Measurements from ENCODE around the gene NFATC2.
A peak's percentile ranks its signal among the peaks of the same experiment; 100 is the strongest.
"Not testable (repeated sequence)": the region's sequence is repeated elsewhere in the genome, so short reads cannot be mapped to it uniquely, and the experiment has no call there.

NFATC2 gene

DNA sequence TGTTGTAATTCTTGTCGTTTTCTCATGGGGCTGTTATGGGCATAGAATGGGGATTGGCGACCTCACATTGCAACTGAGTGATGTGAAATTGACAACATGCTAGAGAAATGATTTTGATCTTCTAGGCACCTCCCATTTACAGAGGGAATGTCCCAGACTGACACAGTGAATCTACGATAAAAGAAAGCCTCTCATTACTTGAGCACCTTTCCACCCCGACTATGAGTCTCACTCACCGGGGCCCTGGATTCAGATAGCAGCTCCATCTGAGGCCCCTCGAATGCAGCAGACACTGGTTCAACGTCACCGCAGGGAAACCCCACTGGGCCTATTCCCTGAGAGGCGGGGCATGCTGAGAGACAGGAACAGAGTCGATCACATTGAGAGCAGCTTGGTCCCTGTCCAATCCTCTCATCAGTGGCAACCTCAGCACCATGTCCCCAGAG, 49.1 kb downstream of the NFATC2 start:
- no peak for DNase-seq

DNA sequence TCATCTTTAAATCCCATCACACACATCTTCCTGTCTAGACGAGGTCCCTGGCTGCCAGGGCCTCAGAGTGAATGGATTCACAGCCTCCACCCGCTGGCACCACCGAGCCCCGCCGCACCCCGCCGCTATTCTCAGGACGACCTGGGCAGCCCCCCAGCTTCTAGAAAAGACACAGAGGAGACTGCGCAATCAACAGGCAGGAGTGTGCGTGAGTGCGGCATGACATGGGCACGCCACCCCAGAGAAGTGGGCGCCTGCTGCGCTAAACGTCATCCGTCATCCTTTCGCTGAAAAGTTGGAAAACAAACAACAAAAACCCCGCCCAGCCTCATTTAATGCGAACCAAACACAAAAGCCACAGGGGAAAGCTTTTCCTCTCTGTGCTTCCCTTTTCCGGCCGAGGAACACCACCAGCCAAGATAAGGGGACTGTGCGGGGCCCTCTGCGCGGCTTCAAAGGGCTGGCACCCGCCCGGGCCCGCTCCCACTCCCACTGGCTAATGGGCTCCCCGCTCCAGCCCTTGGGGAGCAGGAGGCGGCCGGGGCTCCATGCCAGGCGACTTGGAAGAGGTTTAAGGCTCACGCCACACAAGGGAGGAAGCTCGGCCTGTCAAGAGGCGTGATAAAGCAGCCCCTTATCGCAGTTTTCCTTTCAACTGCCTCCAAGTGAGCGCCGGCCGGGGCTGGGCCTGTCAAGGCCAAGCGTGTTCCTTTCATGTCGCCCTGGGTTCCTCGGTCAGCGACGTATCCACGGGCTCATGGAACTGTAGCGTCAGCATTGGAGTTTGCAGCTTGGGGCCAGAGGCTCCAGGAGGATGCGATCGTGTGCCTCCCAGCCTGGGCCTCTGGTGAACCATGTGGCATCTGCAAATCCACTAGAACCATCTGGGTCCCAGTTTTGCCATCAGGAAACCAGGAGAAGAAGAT, 50.1 kb downstream of the NFATC2 start:
- no peak for DNase-seq

DNA sequence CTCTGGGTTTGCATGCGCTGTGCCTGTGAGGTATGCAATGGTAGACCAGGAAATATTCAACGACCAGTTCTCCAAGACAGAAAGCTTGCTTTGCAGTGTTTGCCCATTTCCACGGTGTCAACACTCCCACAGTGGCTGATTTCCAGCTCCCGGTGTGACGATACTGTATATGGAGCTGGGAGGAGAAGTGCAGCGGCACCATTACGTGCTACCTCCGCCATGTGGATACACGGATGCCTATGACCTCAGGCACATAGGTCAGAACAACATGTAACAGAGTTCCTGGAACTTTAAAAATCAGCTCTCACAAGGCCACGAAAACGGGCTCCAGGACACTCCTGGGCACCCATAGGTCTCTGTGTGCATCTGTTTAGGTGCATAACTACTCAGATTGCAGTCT, 51.1 kb downstream of the NFATC2 start:
- DNase-seq, result no peak

DNA sequence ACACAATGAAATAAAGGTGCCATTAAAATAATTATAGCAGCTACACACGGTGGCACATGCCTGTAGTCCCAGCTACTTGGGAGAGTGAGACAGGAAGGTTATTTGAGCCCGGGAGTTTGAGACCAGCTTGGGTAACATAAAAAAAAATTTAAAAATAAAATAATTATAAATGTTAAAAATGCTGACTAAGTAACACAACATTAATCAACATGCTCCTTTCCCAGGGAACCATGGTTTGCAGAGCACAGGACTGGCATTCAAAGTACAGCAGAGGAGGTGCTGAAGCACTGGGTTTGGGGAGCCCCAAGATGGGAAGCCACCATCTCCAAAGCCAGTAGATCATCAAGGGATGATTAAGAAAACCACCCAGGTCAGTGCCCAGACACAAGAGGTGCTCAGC, 51.9 kb downstream of the NFATC2 start:
- no peak for DNase-seq

DNA sequence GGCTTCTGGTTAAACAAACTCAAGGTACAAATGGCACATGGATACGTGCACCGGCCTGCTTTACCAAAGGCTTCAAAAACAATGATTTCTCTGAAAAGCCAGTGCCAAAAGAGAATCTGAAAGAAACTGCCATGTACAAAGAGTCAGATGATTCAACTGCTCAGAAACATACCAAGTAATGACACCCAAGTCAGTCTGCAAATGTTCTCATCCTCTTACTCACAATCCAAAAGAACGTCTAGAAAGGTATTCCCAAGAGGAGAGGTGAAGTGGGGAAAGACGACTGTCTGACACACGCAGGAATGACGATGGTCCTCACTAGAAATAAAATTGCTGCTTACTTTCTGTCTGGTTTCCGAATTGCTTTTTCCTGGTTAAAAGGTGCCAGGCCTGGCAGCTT, 52.9 kb downstream of the NFATC2 start:
- no peak for DNase-seq

DNA sequence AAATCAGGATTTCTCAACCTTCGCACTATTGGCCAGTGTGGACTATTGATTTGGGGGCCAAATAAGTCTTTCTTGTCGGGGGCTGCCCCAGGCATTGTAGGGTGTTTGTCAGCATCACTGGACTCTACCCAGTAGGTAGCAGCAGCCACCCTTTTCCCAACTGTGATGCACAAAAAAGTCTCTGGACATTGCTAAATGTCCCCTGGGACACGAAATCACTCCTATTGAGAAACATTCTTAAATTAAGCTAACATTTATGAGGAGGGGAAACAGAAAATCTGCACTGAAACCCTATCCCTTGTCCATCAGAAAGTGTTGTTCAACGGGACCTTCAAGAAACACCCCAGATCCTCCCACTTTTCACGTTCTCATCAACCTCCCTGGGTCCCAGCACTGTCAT, 54.2 kb downstream of the NFATC2 start:
- no peak for DNase-seq

DNA sequence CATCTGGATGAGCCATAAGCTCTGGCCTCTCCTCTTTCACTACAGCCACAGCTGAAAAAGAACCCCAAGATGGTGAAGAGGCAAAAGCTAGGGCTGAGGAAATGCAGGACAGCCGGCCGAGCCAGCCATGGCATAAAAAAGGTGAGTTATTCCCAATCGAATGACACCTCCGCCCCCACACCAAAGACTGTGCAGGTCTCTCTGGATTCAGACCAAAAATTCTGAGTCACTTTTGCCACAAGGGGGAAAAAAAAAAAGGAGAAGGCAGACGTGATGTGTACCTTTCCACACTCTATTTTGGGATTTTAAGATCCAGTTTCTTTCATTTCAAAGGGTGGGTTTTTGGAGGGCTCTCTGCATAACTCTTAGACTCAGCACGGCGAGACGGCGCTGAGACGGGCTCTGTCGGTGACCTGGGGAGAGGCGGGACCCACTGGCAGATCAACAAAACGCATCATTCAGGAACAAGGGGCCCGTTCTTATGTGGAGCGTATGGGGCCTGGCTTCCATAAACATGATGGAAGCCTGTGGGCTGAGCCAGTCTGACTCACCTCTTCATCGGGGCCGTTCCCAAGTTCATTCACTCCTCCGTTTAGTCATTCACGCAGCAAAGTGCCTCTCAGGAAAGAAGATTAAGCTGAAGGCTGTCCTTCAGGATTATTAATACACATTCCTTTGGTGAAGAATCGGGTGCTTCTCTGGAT, 54.8 kb downstream of the NFATC2 start:
- no peak for DNase-seq

DNA sequence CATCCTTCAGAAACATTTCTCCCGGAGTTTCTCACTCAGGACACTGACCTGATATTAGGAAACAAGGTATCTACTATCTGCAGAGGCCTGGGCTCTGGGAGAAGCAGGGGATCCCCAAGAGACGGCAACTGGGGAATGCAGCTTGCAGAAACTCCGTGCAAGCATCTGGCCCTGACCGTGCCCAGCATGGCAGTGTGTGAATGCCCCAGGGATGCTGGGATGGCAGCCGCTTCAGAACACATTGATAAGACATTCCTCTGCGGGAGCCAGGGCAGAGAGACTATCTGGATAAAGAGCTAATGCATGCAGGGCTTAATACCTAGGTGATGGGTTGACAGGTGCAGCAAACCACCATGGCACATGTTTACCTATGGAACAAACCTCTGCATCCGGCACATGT, 55.4 kb downstream of the NFATC2 start:
- DNase-seq, result no peak

DNA sequence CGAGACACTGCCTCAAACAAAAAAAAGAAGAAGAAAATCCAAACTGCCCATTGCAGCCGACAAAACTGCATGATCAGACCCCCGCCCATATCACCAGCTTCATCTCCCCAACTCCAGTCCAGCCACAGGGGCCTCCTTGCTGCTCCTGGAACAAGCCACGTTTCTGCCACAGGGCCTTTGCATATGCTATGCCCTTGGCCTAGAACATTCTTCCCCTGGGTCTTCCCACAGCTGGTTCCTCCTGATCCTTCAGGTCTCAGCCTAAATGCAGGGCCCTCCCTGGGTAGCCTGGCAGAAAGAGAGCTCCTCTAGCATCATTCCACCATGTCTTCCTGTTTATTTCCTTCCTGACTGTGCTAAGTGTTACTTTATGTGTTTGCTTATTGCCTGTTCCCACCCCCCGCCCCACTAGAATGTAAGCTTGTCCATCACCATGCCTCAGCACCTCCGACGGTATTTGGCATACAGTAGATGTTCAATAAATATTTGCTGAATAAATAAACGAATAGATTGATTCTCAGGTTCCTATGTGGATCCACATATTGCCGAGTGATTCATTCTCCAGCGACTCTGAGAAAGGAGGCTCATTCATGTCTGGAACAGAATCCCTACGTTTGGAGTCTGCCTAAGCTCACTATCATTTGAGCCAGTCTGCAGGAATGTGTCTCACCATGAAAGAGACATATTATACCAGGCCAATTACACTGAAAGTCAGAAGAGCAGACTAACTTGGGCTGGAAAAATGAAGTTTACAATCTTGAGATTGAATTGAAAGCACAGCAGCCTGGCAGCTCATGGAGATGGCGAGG, 56.1 kb downstream of the NFATC2 start:
- DNase-seq, result no peak

DNA sequence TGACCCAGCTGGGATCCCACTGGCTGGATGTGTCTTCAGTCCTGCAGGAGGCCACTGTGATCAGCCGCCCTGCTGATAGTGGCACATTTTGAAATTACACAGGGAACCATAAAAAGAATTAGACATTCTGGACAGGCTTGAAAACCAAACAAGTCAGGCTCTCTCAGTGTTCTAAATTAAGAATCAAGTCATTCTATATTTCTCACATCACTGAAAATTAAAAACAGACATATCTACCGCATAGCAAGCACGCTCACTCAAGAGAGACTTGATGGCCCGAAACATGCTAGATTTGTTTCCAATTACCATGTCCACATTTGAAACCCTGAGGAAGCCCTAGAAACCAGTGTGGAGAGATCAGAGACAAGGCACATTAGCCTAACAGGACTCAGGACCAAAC, 57.7 kb downstream of the NFATC2 start:
- DNase-seq, result no peak

DNA sequence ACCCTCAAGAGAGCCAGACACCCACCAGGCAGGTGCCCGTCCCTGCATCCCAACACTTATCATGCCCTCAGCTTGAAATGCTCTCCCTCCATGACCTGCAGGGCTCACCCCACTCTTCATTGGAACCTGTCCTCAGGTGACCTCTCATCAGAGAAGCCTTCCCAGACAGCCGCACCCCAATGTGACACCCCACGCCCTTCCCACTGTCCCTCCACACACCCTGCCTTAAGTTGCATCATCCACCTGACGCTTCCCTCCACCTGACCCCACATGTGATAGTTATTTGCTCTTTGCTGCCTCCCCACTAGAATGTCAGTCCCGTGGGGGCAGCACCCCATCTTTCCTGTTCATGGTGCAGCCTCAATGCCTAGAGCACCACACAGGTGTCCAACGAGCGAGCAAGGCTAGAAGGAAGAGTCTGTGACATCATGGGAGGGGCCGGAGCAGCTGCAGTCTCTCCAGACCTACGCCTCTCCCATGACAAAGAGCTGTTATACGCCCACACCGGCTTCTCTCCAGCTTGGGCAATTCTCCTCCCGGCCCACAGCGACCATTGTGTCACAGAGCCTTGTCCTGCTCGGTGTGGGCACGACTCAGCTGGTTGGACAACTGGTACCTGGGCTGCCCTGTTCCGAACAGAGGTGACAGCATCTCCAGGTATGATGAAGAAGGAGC, 58.2 kb downstream of the NFATC2 start:
- no peak for DNase-seq

DNA sequence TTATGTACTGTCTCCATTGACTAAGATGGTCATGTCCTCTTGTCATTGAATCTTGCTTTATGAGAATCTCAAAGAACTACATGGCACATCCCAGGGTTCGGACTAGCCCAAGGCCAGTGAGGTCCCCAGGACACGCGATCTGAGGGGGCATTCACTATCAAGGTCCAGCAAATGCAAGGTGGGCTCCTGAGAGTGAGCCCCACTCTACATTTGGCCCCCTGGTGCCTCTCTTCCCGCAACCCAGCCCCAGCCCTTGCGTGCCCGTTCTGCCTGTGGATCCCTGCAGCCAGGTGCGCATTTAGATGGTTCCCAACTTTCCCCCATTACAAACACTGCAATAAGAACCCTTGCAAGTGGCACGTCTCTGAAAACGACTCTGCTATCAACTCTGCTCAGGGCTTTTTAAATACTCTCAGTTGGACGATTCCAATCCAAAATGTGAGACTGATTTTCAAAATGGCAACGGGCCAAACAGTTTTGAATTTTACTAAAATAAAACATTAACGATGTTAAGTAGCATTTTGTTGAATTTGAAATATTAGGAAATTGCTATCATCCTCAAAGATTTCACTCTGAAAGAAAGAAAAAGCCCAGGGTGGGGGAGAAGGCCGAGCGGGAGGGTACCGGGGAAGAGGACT, 59.6 kb downstream of the NFATC2 start:
- DNase-seq, result no peak

DNA sequence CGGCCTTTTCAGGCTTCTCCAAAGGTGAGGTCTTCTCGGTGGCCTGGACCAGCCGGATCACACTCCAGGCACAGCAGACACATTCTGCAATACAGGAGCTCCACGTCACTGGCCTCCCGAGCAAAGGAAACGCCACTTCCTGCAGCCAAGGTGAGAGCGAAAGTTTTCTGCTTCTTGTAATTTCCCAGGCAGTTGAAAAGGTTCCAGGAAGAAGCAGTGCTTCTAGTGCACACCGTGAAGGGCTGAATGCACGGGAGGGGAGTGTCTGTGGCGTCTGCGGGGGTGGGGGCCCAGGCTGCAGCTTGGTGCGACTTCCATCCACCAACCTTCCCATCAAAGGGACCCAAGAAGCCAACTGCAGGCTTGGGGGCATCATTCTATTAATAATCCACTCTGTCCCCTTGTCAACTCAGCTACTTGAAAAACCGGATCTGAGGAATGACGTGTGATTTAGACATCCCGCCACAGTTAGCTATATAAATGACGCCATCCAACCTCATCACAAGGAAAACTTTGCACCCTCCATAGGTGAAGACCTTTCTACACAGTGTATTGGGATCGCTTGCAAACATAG, 61.1 kb downstream of the NFATC2 start:
- DNase-seq, result peak; percentile 47

DNA sequence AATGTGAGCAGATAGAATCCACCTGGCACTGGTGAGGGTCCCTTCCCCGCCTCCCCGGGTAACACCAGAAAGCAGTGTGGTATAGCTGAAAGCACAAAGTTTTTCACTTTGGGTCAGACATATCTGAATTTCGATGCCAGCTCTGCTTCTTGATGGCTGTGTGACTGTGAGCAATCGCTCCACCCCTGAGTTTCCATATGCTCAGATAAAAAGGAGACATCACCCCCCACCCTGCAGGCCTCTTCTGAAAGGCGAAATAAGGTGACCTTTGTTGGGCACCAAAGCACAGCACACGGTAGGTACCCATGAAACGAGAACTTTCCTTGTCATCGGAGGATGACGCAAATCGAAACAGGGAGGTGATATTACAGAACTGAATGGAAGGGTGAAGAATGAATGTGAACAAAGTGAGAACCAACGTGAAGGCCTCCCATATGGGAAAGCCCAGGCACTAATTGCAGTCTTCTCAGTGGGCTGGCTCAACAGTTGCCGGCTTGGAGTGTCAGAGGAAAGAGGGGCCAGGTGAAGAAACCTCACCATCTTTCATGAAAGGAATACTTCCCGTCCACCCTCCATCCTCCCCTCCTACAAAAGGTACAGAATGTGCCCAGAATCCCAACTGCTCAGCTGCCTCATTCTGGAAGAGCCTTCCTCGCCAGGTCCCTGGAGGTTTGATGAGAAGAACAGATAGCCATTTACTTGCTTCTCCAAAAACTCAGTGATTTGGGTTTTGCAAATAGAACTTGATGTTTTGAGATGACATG, 61.8 kb downstream of the NFATC2 start:
- no peak for DNase-seq

DNA sequence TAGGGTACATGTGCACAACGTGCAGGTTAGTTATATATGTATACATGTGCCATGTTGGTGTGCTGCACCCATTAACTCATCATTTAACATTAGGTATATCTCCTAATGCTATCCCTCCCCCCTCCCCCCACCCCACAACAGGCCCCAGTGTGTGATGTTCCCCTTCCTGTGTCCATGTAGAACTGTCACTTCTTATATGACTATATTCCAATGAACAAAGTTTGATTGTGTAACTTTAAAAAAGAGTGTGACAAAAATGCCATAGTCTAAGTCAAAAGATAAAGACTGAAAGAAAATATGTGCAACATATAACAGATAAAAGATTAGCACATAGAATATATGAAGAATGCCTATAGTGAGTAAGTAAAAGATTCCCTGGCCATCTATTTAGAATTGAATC, 66.4 kb downstream of the NFATC2 start:
- not testable (repeated sequence) for DNase-seq

DNA sequence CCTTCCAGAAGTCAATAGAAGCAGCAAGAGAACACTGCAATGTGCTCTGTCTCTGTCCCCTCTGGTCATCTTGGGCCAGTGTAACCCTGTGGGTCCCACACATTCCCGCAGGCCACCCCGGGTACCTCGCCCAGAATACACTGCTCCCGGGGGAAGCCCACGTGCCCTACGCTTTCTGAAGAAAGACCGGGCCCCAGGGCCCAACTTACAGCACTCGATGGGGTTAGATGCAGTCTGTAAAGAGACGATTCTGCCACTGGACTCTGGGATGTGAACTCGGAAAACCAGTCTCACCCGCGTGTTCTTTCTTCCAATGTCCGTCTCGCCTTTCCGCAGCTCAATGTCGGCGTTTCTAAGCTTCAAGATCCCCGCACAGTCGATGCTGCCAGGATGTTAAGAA, 68.7 kb downstream of the NFATC2 start:
- no peak for DNase-seq

DNA sequence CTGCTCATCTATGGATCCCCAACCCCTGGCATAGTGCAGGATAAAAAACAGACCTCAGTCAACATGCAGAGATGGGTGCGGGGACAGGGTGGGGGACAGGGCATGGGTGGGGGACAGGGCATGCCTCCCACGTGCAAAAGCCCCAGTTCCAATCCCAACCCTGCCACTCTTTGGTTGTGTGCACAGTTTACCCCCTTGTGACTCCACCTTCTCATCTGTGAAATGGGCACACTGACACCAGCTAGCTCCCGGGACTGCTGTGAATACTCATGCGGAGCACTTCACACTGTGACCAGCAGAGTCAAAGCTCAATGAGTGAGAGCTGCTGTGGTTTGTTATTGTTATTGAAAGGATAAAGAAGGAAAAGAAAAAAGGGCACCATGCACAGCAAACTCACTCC, 69.3 kb downstream of the NFATC2 start:
- DNase-seq, result no peak

DNA sequence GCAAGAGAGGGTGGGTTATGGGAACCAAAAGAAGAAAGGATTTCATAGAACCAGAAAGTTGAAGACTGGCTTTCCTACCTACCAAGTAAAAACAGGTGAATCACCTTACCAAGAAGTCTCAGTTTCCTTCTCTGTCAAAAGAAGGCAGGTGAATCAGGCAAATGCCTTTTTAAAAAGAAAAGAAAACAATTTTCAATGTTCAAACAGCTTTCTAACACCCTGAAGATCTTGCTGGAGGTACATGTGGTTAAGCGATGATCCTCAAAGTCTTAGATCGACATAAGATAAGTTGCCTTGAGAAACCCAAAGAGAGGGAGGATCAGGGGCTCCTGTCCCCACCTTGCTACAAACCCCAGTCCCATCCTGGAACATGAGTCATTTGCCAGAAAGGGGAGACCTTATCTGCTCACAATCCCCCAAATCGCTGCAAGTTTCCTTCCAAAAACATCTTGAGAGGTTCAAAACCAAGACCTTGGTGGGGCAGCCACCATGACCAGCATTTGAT, 71.6 kb downstream of the NFATC2 start:
- DNase-seq, result no peak

DNA sequence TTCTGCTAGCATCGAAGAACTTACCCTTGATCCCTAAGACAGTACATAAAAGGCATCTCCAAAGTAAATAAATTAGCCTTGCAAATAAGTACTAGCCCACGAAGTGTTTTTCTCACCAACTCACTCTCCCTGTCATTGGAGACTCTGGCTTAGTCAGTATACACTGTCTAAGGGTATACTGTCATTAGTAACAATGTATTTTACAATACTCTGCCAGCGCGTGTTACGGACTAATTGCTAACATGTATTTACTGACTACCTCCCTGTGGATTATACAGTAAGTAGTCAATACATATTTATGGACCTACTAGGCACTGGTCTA, 72.1 kb downstream of the NFATC2 start:
- DNase-seq, result no peak

DNA sequence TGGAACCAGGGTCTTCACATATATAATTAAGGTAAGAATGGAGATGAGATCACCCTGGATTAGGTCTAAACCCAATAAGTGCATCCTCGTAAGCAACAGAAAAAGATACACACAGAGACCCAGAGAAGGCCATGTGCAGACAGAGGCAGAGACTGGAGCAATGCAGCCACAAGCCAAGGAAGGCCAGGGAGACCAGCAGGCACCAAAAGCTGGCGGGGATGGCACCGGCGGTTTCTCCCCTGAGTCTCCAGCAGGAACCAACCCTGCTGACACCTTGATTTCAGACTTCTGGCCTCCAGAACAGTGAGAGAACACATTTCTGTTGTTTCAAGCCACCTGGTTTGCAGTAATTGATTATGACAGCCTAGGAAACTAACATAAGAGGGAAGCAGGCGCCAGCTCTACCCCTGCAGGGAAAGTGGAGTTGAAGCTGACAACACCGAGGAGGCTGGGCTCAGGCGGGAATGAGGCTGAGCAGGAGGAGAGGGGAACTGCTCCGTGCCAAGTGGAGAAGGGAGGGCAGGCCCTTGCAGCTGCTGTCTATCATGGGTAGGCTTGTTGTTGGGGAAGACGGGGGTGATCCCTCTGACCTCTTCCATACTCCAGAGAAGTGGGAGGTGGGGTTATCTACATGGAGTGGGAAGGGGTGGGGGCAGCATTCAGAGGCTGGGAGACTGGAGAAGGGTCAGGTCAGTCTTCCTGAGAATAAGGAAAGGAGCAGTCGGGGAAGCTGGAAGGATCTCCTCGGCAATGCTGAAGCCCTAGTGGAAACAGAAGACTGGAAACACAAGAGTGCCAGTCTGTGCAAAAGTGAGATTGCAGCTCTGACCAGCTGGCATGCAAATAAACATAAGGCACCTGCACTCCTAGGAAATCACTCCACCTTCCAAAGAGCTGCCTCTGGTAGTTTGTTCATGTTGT, 72.7 kb downstream of the NFATC2 start:
- DNase-seq, result no peak

Data from activated gamma-delta T cell (primary cell).